HG03469 (cell line): Measurements from ENCODE around the gene TAS2R60.
"Not testable (repeated sequence)": the region's sequence is repeated elsewhere in the genome, so short reads cannot be mapped to it uniquely, and the experiment has no call there.

Experiments used
- ATAC-seq: cut with Tn5 transposase; IDR thresholded peaks from one replicate; pipeline ENCODE4 v1.9.1; 2021; ENCODE audit warnings: mild to moderate bottlenecking, moderate library complexity, moderate number of reproducible peaks; ENCODE audit not compliant: unreplicated experiment

Gene TAS2R60

GRCh38 chr7:143410521-143411004 is 32.7 kb upstream of the TAS2R60 start:
- no peak for ATAC-seq

- no peak for ATAC-seq
Observed at GRCh38 chr7:143411976-143412708, 31.1 kb upstream of the TAS2R60 start.

- ATAC-seq = no peak
Observed at GRCh38 chr7:143413123-143413522, 30.1 kb upstream of the TAS2R60 start.

- not testable (repeated sequence) for ATAC-seq
Observed at GRCh38 chr7:143415209-143415608, 28.0 kb upstream of the TAS2R60 start.

- ATAC-seq = no peak
Observed at GRCh38 chr7:143415742-143416397, 27.4 kb upstream of the TAS2R60 start.

GRCh38 chr7:143416565-143417149 is 26.6 kb upstream of the TAS2R60 start:
- no peak for ATAC-seq

- ATAC-seq = no peak
Observed at GRCh38 chr7:143417734-143418383, 25.4 kb upstream of the TAS2R60 start.

GRCh38 chr7:143418681-143419458 is 24.4 kb upstream of the TAS2R60 start:
- ATAC-seq = no peak

- ATAC-seq = no peak
Observed at GRCh38 chr7:143419880-143420279, 23.4 kb upstream of the TAS2R60 start.

- not testable (repeated sequence) for ATAC-seq
Observed at GRCh38 chr7:143420624-143421023, 22.6 kb upstream of the TAS2R60 start.

- ATAC-seq = no peak
Observed at GRCh38 chr7:143422033-143422432, 21.2 kb upstream of the TAS2R60 start.

- not testable (repeated sequence) for ATAC-seq
Observed at GRCh38 chr7:143424476-143424875, 18.8 kb upstream of the TAS2R60 start.

- no peak for ATAC-seq
Observed at GRCh38 chr7:143426479-143427142, 16.6 kb upstream of the TAS2R60 start.

- ATAC-seq = no peak
Observed at GRCh38 chr7:143429770-143430698, 13.2 kb upstream of the TAS2R60 start.

- no peak for ATAC-seq
Observed at GRCh38 chr7:143431109-143431508, 12.1 kb upstream of the TAS2R60 start.

- no peak for ATAC-seq
Observed at GRCh38 chr7:143433759-143434158, 9.5 kb upstream of the TAS2R60 start.

GRCh38 chr7:143434660-143435059 is 8.6 kb upstream of the TAS2R60 start:
- ATAC-seq = no peak

GRCh38 chr7:143435266-143435665 is 8.0 kb upstream of the TAS2R60 start:
- no peak for ATAC-seq

GRCh38 chr7:143436325-143436946 is 6.8 kb upstream of the TAS2R60 start:
- ATAC-seq = peak; percentile 78
